MM.1S (cell line): Measurements from ENCODE around the gene RPS6KA6.

Experiments used
- DNase-seq: peaks from one replicate; pipeline ENCODE4 v3.0.0-alpha.2; 2015
- H2AFZ ChIP-seq: fragments of 300-600 bp; sonication (generic); 2 replicates; pipeline ENCODE4 v1.6.0; 2016; ENCODE audit warnings: antibody characterized with exemption, low read length
- H3F3A ChIP-seq: fragments of 300-600 bp; sonication (generic); 2 replicates; pipeline ENCODE4 v1.6.1; 2016; ENCODE audit warnings: mild to moderate bottlenecking, antibody characterized with exemption, low read length, moderate library complexity, mixed read lengths; ENCODE audit not compliant: insufficient read depth
- H3K27ac ChIP-seq: fragments of 300-600 bp; sonication (generic); 2 replicates; pipeline ENCODE4 v1.5.1; 2016; ENCODE audit warnings: mild to moderate bottlenecking, low read length
- H3K27me3 ChIP-seq: fragments of 300-600 bp; sonication (generic); replicated peaks from 2 replicates; pipeline ENCODE4 v1.6.0; 2016; ENCODE audit warnings: low read length; ENCODE audit not compliant: insufficient read depth
- H3K36me3 ChIP-seq: fragments of 300-600 bp; sonication (generic); replicated peaks from 2 replicates; pipeline ENCODE4 v1.6.1; 2016; ENCODE audit warnings: mild to moderate bottlenecking, low read length, mixed read lengths; ENCODE audit not compliant: insufficient read depth
- H3K4me1 ChIP-seq: fragments of 300-600 bp; sonication (generic); 2 replicates; pipeline ENCODE4 v1.6.1; 2016; ENCODE audit warnings: low read length, mixed read lengths
- H3K4me2 ChIP-seq: fragments of 300-600 bp; sonication (generic); 2 replicates; pipeline ENCODE4 v1.6.0; 2016; ENCODE audit warnings: low read depth, low read length
- H3K4me3 ChIP-seq: fragments of 300-600 bp; sonication (generic); 2 replicates; pipeline ENCODE4 v1.5.1; 2016; ENCODE audit warnings: low read length, mixed read lengths
- H3K79me2 ChIP-seq: fragments of 300-600 bp; sonication (generic); 2 replicates; pipeline ENCODE4 v1.6.1; 2016; ENCODE audit warnings: mixed run types, low read length, mixed read lengths
- H3K9ac ChIP-seq: fragments of 300-600 bp; sonication (generic); 2 replicates; pipeline ENCODE4 v1.6.1; 2016; ENCODE audit warnings: low read length, mixed read lengths
- H3K9me2 ChIP-seq: fragments of 300-600 bp; sonication (generic); replicated peaks from 2 replicates; pipeline ENCODE4 v1.6.1; 2016; ENCODE audit warnings: mild to moderate bottlenecking, low read length, mixed read lengths; ENCODE audit not compliant: insufficient read depth
- H3K9me3 ChIP-seq: fragments of 300-600 bp; sonication (generic); replicated peaks from 2 replicates; pipeline ENCODE4 v1.6.1; 2016; ENCODE audit warnings: mild to moderate bottlenecking, low read length, mixed read lengths; ENCODE audit not compliant: insufficient read depth
- H4K20me1 ChIP-seq: fragments of 300-600 bp; sonication (generic); 2 replicates; pipeline ENCODE4 v1.6.1; 2016; ENCODE audit warnings: mild to moderate bottlenecking, low read length, moderate library complexity, mixed read lengths; ENCODE audit not compliant: insufficient read depth
- CTCF ChIP-seq: fragments of 300-600 bp; sonication (generic); IDR thresholded peaks from 2 replicates; pipeline ENCODE4 v1.5.1; 2016; ENCODE audit warnings: antibody characterized with exemption, low read length, mixed read lengths
- EZH2 ChIP-seq: fragments of 300-600 bp; sonication (generic); optimal IDR thresholded peaks from 2 replicates; pipeline ENCODE3; 2017; ENCODE audit warnings: low read depth, mild to moderate bottlenecking, antibody characterized with exemption, low read length, mixed read lengths
- EZH2phosphoT487 ChIP-seq: fragments of 300-600 bp; sonication (generic); IDR thresholded peaks from 2 replicates; pipeline ENCODE4 v1.6.1; 2018; ENCODE audit warnings: antibody characterized with exemption, low read length

The RPS6KA6 gene

DNA sequence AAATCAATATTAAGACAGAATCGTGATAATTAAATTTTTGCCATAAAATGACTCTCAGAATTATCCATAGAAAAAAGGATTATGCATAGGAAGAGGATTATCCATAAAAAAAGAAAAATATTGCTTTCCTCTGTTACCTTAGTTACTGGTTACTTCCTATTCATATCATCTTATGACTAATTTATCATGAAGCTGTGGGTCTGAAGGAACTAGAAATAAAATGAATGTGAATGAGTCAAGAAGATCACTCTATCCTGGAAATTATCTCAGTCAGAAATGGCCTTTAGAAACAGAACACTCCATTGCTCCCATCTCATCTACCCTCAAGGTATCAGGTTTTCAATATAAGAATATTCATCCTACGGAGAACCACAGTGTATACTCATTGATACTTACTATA, 19.4 kb downstream of the RPS6KA6 start:
- Histone ChIP-seq H3K4me3 (no peak overlapping the region), H3K27ac (no peak overlapping the region), H4K20me1 (no peaks in the 10 kb centered on the region), H3K27me3 (no peaks in the 10 kb centered on the region), H3K4me1 (no peaks in the 10 kb centered on the region), H3K36me3 (no peaks in the 10 kb centered on the region), H3K9me3 (no peaks in the 10 kb centered on the region), H2AFZ (no peak overlapping the region), H3K4me2 (no peak overlapping the region), H3K79me2 (no peaks in the 10 kb centered on the region), H3K9ac (no peak overlapping the region), H3F3A (no peaks in the 10 kb centered on the region), H3K9me2 (no peaks in the 10 kb centered on the region)
- DNase-seq = no peak
- no peak for TF ChIP-seq EZH2phosphoT487
- no peak for TF ChIP-seq EZH2
- TF ChIP-seq CTCF = no peak

DNA sequence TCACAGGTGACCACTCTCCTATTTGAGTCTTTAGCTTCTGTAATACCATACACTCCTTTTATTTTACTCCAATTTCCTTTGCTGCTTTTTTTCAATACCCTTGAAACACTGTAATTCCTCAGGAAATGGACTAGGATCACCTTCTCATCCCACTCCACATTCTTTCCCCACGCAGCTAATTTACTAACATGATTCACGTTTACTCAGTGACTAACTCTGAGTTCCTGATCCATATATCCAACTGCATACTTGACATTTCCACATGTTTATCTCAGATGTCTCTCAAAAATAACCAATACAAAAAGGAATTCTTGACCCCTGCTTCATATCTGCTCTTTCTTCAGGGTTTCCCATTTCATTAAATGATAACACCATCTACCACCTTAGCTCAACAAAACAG, 19.9 kb downstream of the RPS6KA6 start:
- Histone ChIP-seq H3K36me3 (no peaks in the 10 kb centered on the region), H3F3A (no peaks in the 10 kb centered on the region), H3K9me2 (no peaks in the 10 kb centered on the region), H2AFZ (no peak overlapping the region), H4K20me1 (no peaks in the 10 kb centered on the region), H3K4me3 (no peak overlapping the region), H3K9me3 (no peaks in the 10 kb centered on the region), H3K27ac (no peak overlapping the region), H3K4me2 (no peak overlapping the region), H3K27me3 (no peaks in the 10 kb centered on the region), H3K79me2 (no peaks in the 10 kb centered on the region), H3K9ac (no peak overlapping the region), H3K4me1 (no peaks in the 10 kb centered on the region)
- no peak for DNase-seq
- TF ChIP-seq CTCF = no peak
- TF ChIP-seq EZH2 = no peak
- no peak for TF ChIP-seq EZH2phosphoT487

DNA sequence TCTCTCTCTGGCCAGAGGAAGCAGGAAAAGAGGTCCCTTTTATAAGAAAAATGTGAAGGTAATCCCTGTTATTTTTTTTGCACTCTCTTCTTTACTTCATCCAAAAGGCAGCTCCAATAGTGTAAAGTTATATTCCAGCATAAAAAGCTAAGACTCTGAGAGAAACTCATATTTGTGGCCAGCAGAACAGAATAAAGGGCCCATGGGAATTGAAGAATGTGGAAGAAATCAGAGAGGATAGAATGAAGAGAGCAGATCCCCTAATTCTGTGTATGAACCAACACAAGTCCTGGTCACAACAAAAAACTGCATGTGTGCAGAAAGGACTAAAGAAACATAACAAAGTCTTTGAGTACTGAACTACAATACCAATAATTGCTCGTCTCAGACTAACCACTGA, 22.3 kb downstream of the RPS6KA6 start:
- Histone ChIP-seq H4K20me1 (no peaks in the 10 kb centered on the region), H3K4me3 (no peak overlapping the region), H3K4me1 (no peaks in the 10 kb centered on the region), H3K4me2 (no peak overlapping the region), H3K27ac (no peak overlapping the region), H3K9ac (no peak overlapping the region), H2AFZ (no peak overlapping the region), H3K36me3 (no peaks in the 10 kb centered on the region), H3K9me2 (no peaks in the 10 kb centered on the region), H3F3A (no peaks in the 10 kb centered on the region), H3K79me2 (no peaks in the 10 kb centered on the region), H3K27me3 (no peaks in the 10 kb centered on the region), H3K9me3 (no peaks in the 10 kb centered on the region)
- TF ChIP-seq EZH2phosphoT487 (no peak), EZH2 (no peak)
- no peak for DNase-seq

- Histone ChIP-seq H3K9ac (no peak overlapping the region), H3K4me3 (no peak overlapping the region), H3K27me3 (no peaks in the 10 kb centered on the region), H3K4me2 (no peak overlapping the region), H3K79me2 (no peaks in the 10 kb centered on the region), H4K20me1 (no peaks in the 10 kb centered on the region), H3F3A (no peaks in the 10 kb centered on the region), H3K36me3 (no peaks in the 10 kb centered on the region), H3K9me3 (no peaks in the 10 kb centered on the region), H3K4me1 (no peaks in the 10 kb centered on the region), H3K27ac (no peak overlapping the region), H2AFZ (no peak overlapping the region), H3K9me2 (no peaks in the 10 kb centered on the region)
- no peak for TF ChIP-seq EZH2phosphoT487
- TF ChIP-seq CTCF = no peak
- no peak for TF ChIP-seq EZH2
- DNase-seq = no peak
These were observed 25.6 kb downstream of the RPS6KA6 start for GRCh38 chrX:84162401-84162800.
